HepG2 (cell line): Measurements from ENCODE around the gene THOC6. TPM values are rescaled to one million over a fixed set of nuclear protein-coding genes. Genes with fewer than 3 reads are reported as not detected.
A peak's percentile ranks its signal among the peaks of the same experiment; 100 is the strongest.

Experiments
- ATAC-seq: fragments of 200-7000 bp; cut with Tn5 transposase; 3 replicates; pipeline ENCODE4 v1.9.1; 2020; ENCODE audit warnings: mild to moderate bottlenecking, moderate library complexity
- BruUV-seq: library from RNA; stranded (reverse); fragments of 400-500 nt; replicated peaks from 2 replicates; lab custom pipeline; 2021; lab: Mats Ljungman, UMichigan
- CTCF ChIA-PET: fragments of 300-600 bp; formaldehyde crosslinking; extraction: SDS; loops from one replicate; lab custom pipeline; 2021; ENCODE audit warnings: low total read pairs, inconsistent platforms, low intra/inter-chr PET ratio; lab: Yijun Ruan, JAX
- POLR2A ChIA-PET: fragments of 350-600 bp; sonication (Branson Sonifier 250); formaldehyde crosslinking; loops from one replicate; lab custom pipeline; 2020; ENCODE audit warnings: antibody characterized with exemption, inconsistent platforms; lab: Yijun Ruan, JAX
- DNase-seq: peaks from one replicate; pipeline ENCODE4 v3.0.0-alpha.2; 2015; ENCODE audit warnings: low spot score
- FAIRE-seq: peaks from 3 replicates; lab custom pipeline; 2011; peaks lifted over from hg19 to GRCh38; lab: Jason Lieb, UNC
- H2AFZ ChIP-seq: one replicate; pipeline ENCODE4 v1.6.1; 2011; ENCODE audit warnings: low read length, inconsistent platforms
- H3K27ac ChIP-seq: fragments of 300-600 bp; 3 replicates; pipeline ENCODE4 v1.8.0; 2011; ENCODE audit warnings: mixed run types, mild to moderate bottlenecking, mixed read lengths, low read length, inconsistent platforms; ENCODE audit not compliant: insufficient read depth; ENCODE audit errors: extremely low read length
- H3K27me3 ChIP-seq, 2 experiments: fragments of 200-600 bp in 1 of 2; 2 replicates in 1 of 2; 3 replicates in 1 of 2; pipeline versions ENCODE4 v1.6.0 to v1.8.0; 2011; ENCODE audit warnings: low read length in 2 of 2, mild to moderate bottlenecking in 2 of 2, moderate library complexity in 2 of 2, inconsistent platforms in 1 of 2; ENCODE audit not compliant: insufficient read depth in 2 of 2, control insufficient read depth in 1 of 2
- H3K36me3 ChIP-seq, 2 experiments: fragments of 200-600 bp in 1 of 2; replicated peaks in 1 of 2; 2 replicates in 1 of 2; 3 replicates in 1 of 2; pipeline versions ENCODE4 v1.5.1 to v1.8.0; 2011; ENCODE audit warnings: low read length in 2 of 2, inconsistent platforms in 1 of 2; ENCODE audit not compliant: insufficient read depth in 2 of 2, control insufficient read depth in 1 of 2
- H3K4me1 ChIP-seq: 2 replicates; pipeline ENCODE4 v1.5.1; 2012; ENCODE audit warnings: low read length, inconsistent platforms; ENCODE audit not compliant: insufficient read depth
- H3K4me2 ChIP-seq: 2 replicates; pipeline ENCODE4 v1.6.0; 2011; ENCODE audit warnings: low read depth, low read length, inconsistent platforms
- H3K4me3 ChIP-seq, 3 experiments: fragments of 200-600 bp in 1 of 3; sonication (generic), shearing (Covaris generic) in 1 of 3; replicated peaks in 1 of 3; 2 replicates each; pipeline ENCODE4 v1.5.1; 2011 to 2016; ENCODE audit warnings: low read length in 3 of 3, inconsistent platforms in 2 of 3, low read depth in 2 of 3, mild to moderate bottlenecking in 2 of 3, control low read depth in 1 of 3, mixed read lengths in 1 of 3; ENCODE audit not compliant: insufficient read depth in 1 of 3
- H3K79me2 ChIP-seq: one replicate; pipeline ENCODE4 v1.6.1; 2011; ENCODE audit warnings: low read length, inconsistent platforms; ENCODE audit not compliant: insufficient read depth
- H3K9ac ChIP-seq: 2 replicates; pipeline ENCODE4 v1.6.0; 2011; ENCODE audit warnings: mild to moderate bottlenecking, low read depth, low read length, inconsistent platforms; ENCODE audit not compliant: insufficient read depth
- H3K9me3 ChIP-seq: 2 replicates; pipeline ENCODE4 v1.5.1; 2012; ENCODE audit warnings: mild to moderate bottlenecking, low read length
- H4K20me1 ChIP-seq: 2 replicates; pipeline ENCODE4 v1.6.0; 2011; ENCODE audit warnings: inconsistent platforms, mild to moderate bottlenecking, low read length, moderate library complexity; ENCODE audit not compliant: insufficient read depth
- AKNA ChIP-seq: sonication (generic); formaldehyde crosslinking; IDR thresholded peaks from 2 replicates; pipeline ENCODE4 v1.4.0; 2020; ENCODE audit warnings: missing genetic modification reagents, borderline replicate concordance
- CHCHD3 ChIP-seq: sonication (generic); formaldehyde crosslinking; IDR thresholded peaks from 2 replicates; pipeline ENCODE4 v1.8.0; 2022; ENCODE audit warnings: mild to moderate bottlenecking, missing genetic modification reagents, moderate library complexity
- DDIT3 ChIP-seq: sonication (generic); formaldehyde crosslinking; IDR thresholded peaks from 2 replicates; pipeline ENCODE4 v1.4.0; 2020; ENCODE audit warnings: mild to moderate bottlenecking, missing genetic modification reagents
- DR1 ChIP-seq: sonication (generic); formaldehyde crosslinking; IDR thresholded peaks from 2 replicates; pipeline ENCODE4 v1.8.0; 2021; ENCODE audit warnings: mild to moderate bottlenecking, missing genetic modification reagents, inconsistent platforms
- ELF3 ChIP-seq: IDR thresholded peaks from 2 replicates; pipeline ENCODE4 v1.6.1; 2016; ENCODE audit warnings: missing genetic modification reagents, missing compliant biosample characterization
- FOSL2 ChIP-seq: sonication (generic); formaldehyde crosslinking; IDR thresholded peaks from 2 replicates; pipeline ENCODE4 v1.4.0; 2020; ENCODE audit warnings: missing genetic modification reagents
- HOXA5 ChIP-seq: sonication (generic); formaldehyde crosslinking; IDR thresholded peaks from 2 replicates; pipeline ENCODE4 v1.4.0; 2020; ENCODE audit warnings: missing genetic modification reagents
- LCORL ChIP-seq, 2 experiments: fragments of 450-650 bp in 1 of 2; sonication (generic) in 1 of 2; formaldehyde crosslinking in 1 of 2; IDR thresholded peaks; 2 replicates each; pipeline versions ENCODE4 v1.5.0 to v1.6.1; 2017 to 2020; ENCODE audit warnings: antibody characterized with exemption in 1 of 2, missing genetic modification reagents in 1 of 2
- MBNL3 ChIP-seq: fragments of 250-450 bp; sonication (Bioruptor Pico); conservative IDR thresholded peaks from 2 replicates; pipeline ENCODE4 v1.8.0; 2022; ENCODE audit warnings: mild to moderate bottlenecking, inconsistent platforms
- NFKBIZ ChIP-seq: IDR thresholded peaks from 2 replicates; pipeline ENCODE4 v1.6.1; 2018; ENCODE audit warnings: missing genetic modification reagents, missing compliant biosample characterization
- PTBP1 ChIP-seq: fragments of 200-400 bp; formaldehyde crosslinking; IDR thresholded peaks from 2 replicates; pipeline ENCODE4 v1.6.1; 2018; ENCODE audit warnings: low read length, low read depth; ENCODE audit not compliant: poor library complexity, severe bottlenecking
- SRF ChIP-seq: IDR thresholded peaks from 2 replicates; pipeline ENCODE4 v1.6.1; 2011; ENCODE audit warnings: mild to moderate bottlenecking, low read depth, low read length, moderate library complexity
- STAT5B ChIP-seq: sonication (generic); formaldehyde crosslinking; IDR thresholded peaks from 2 replicates; pipeline ENCODE4 v1.4.0; 2020; ENCODE audit warnings: missing genetic modification reagents
- ZFP82 ChIP-seq: sonication (generic); formaldehyde crosslinking; IDR thresholded peaks from 2 replicates; pipeline ENCODE4 v1.5.1; 2020; ENCODE audit warnings: mild to moderate bottlenecking, missing genetic modification reagents, borderline replicate concordance
- ZNF546 ChIP-seq: sonication (generic); formaldehyde crosslinking; conservative IDR thresholded peaks from 2 replicates; pipeline ENCODE4 v1.8.1; 2023; ENCODE audit warnings: mild to moderate bottlenecking, missing genetic modification reagents
- ZNF597 ChIP-seq: sonication (generic); formaldehyde crosslinking; IDR thresholded peaks from 2 replicates; pipeline ENCODE4 v1.5.0; 2020; ENCODE audit warnings: missing genetic modification reagents
- ZNF607 ChIP-seq: sonication (generic); formaldehyde crosslinking; IDR thresholded peaks from 2 replicates; pipeline ENCODE4 v1.5.1; 2020; ENCODE audit warnings: missing genetic modification reagents, mild to moderate bottlenecking, borderline replicate concordance
- ZNF674 ChIP-seq: sonication (generic); formaldehyde crosslinking; IDR thresholded peaks from 2 replicates; pipeline ENCODE4 v1.5.0; 2020; ENCODE audit warnings: low read depth, mild to moderate bottlenecking, missing genetic modification reagents
- WGBS: methylation state at CpG from one replicate; pipeline ENCODE4 v1.1.6; 2017; ENCODE audit warnings: low lambda C conversion rate; 5-methylcytosine and 5-hydroxymethylcytosine counted together
- in situ Hi-C: cut with HindIII; loops from 2 replicates; pipeline ENCODE4 v1.10.0; 2017; ENCODE audit warnings: low pct_unique_long_range_greater_than_20kb; ENCODE audit not compliant: extremely low pct_ligation_motif_present
- intact Hi-C: fragments of 100-400 bp; cut with micrococcal nuclease; formaldehyde crosslinking; loops from one replicate; pipeline ENCODE4 v1.10.0; 2022; ENCODE audit not compliant: unreplicated experiment
- polyA plus RNA-seq, 8 experiments: library from polyadenylated mRNA; depleted of rRNA in 3 of 8; stranded (reverse) in 7 of 8; unstranded in 1 of 8; fragments of >200 nt; fragmentation: Illumina TruSeq in 4 of 8; extraction: Trizol in 4 of 8; gene quantifications; 2 replicates each; pipeline versions ENCODE4 v1.2.1 to v1.2.3, GENCODE V29; 2011 to 2016; ENCODE audit warnings: low read depth in 4 of 8, missing spikeins in 1 of 8, mixed read lengths in 1 of 8; ENCODE audit not compliant: insufficient read depth in 1 of 8
- total RNA-seq, 5 experiments: library from RNA; depleted of rRNA; stranded (reverse); fragments of >200 nt; fragmentation: Illumina TruSeq; extraction: Trizol; gene quantifications; 2 replicates each; pipeline ENCODE4 v1.2.3, GENCODE V29; 2016; ENCODE audit warnings: low read depth in 1 of 5

Gene THOC6
- total and polyA plus RNA-seq, 2 of the 13 experiments (the other 11 are each of a cell fraction or from before 2014, with no cell fraction given) = 32.1 to 37.0 TPM

- Histone ChIP-seq H3K4me2 (peak overlapping the region; percentile 68), H3K27me3 (peaks cover 3 to 10% of the 10 kb centered on the region in 2 experiments; a peak in 4 of 5 replicates), H3K4me1 (peaks cover 72% of the 10 kb centered on the region), H3K79me2 (no peaks in the 10 kb centered on the region), H3K9me3 (no peaks in the 10 kb centered on the region), H3K9ac (peak overlapping the region; percentile 59), H3K27ac (peak overlapping the region; percentile 84), H4K20me1 (no peaks in the 10 kb centered on the region), H2AFZ (no peak overlapping the region), H3K36me3 (no peaks in the 10 kb centered on the region), H3K4me3 (peak overlapping the region in 1 of 3 experiments; percentile 59; a peak in 2 of 6 replicates)
- FAIRE-seq (peak; percentile 4), ATAC-seq (0 out of 3 replicates have a peak, but pooled peaks have one; percentile 1), DNase-seq (no peak)
- in situ Hi-C loops = no loop called here
- ChIA-PET POLR2A (interaction anchor here (0.8 to 14.2 kb wide), 5 partner anchors 15 to 124 kb away, joined by 3 to 750 read pairs (median 4); partner anchors contain the start of genes CLDN6, FLYWCH2, HCFC1R1 and IL32), CTCF (no interaction called here)
- intact Hi-C loops = no loop called here
- 35% methylated on average over 11 of the region's 13 CpGs for WGBS
- TSS peak; percentile 43 for BruUV-seq
- TF ChIP-seq ZNF607 (CRISPR knock-in tag) (no peak), PTBP1 (no peak), ZNF546 (CRISPR knock-in tag) (no peak), ZFP82 (CRISPR knock-in tag) (no peak), FOSL2 (0 out of 2 replicates have a peak, but pooled peaks have one; percentile 44), LCORL (IDR thresholded peaks at IDR 0.05) (no peak), LCORL (CRISPR knock-in tag; IDR thresholded peaks at IDR 0.05) (peak; percentile 52; the same call in 1 of the 2 replicates), SRF (no peak), HOXA5 (CRISPR knock-in tag) (no peak), CHCHD3 (CRISPR knock-in tag) (no peak), AKNA (CRISPR knock-in tag) (no peak), DDIT3 (CRISPR knock-in tag) (no peak), ZNF597 (no peak), NFKBIZ (CRISPR knock-in tag) (no peak), STAT5B (CRISPR knock-in tag) (no peak), ZNF674 (CRISPR knock-in tag) (no peak), ELF3 (CRISPR knock-in tag) (peak; percentile 27; the same call in 1 of the 2 replicates), MBNL3 (CRISPR knock-in tag) (no peak), DR1 (CRISPR knock-in tag) (no peak)
Measured at GRCh38 chr16:3007059-3007956, 16.5 kb upstream of the THOC6 start.
